ENCODE data around the gene RFK.
"Not testable (repeated sequence)": the region's sequence is repeated elsewhere in the genome, so short reads cannot be mapped to it uniquely, and the experiment has no call there.

The RFK gene

GRCh38 chr9:76394195-76394959 lies at the start of gene RFK:
TSS of gene RFK (minus strand) at chr9:76394426. CDS start at chr9:76394171, 255 bp downstream.
- peak; percentile 77 to 94 (median 82) for DNase-seq

- DNase-seq: no peak
These were observed 49.7 kb upstream of the RFK start for GRCh38 chr9:76443887-76444286.

GRCh38 chr9:76441551-76442322 lies 47.5 kb upstream of the RFK start:
- DNase-seq: no peak

GRCh38 chr9:76438841-76439588 lies 44.8 kb upstream of the RFK start:
- DNase-seq: no peak

- not testable (repeated sequence) for DNase-seq
These were observed 42.9 kb upstream of the RFK start for GRCh38 chr9:76437017-76437699.

GRCh38 chr9:76434897-76435296 lies 40.7 kb upstream of the RFK start:
- DNase-seq: not testable (repeated sequence)

GRCh38 chr9:76433836-76434235 lies 39.6 kb upstream of the RFK start:
- no peak for DNase-seq

GRCh38 chr9:76433406-76433805 lies 39.2 kb upstream of the RFK start:
- no peak for DNase-seq

- DNase-seq: no peak
These were observed 37.4 kb upstream of the RFK start for GRCh38 chr9:76431601-76432000.

- DNase-seq: no peak
These were observed 32.7 kb upstream of the RFK start for GRCh38 chr9:76426807-76427419.

- no peak for DNase-seq
These were observed 31.6 kb upstream of the RFK start for GRCh38 chr9:76425677-76426453.

GRCh38 chr9:76424491-76424890 lies 30.3 kb upstream of the RFK start:
- no peak for DNase-seq

GRCh38 chr9:76423216-76424177 lies 29.3 kb upstream of the RFK start:
- DNase-seq: no peak

- DNase-seq: no peak
These were observed 25.7 kb upstream of the RFK start for GRCh38 chr9:76419782-76420380.

- no peak for DNase-seq
These were observed 23.2 kb upstream of the RFK start for GRCh38 chr9:76417394-76417793.

- no peak for DNase-seq
These were observed 21.5 kb upstream of the RFK start for GRCh38 chr9:76415731-76416130.

- DNase-seq: no peak
These were observed 20.9 kb upstream of the RFK start for GRCh38 chr9:76415154-76415553.

GRCh38 chr9:76414661-76415060 lies 20.4 kb upstream of the RFK start:
- DNase-seq: no peak

- no peak for DNase-seq
These were observed 19.4 kb upstream of the RFK start for GRCh38 chr9:76413658-76414057.

GRCh38 chr9:76412638-76413037 lies 18.4 kb upstream of the RFK start:
- no peak for DNase-seq
